ENCODE measurements around the gene CDCA4. TPM values are rescaled to one million over a fixed set of nuclear protein-coding genes. Genes with fewer than 3 reads are reported as not detected.

The CDCA4 gene
- total RNA-seq, 1 donor from 2014 or later, result 29.7 TPM

DNA sequence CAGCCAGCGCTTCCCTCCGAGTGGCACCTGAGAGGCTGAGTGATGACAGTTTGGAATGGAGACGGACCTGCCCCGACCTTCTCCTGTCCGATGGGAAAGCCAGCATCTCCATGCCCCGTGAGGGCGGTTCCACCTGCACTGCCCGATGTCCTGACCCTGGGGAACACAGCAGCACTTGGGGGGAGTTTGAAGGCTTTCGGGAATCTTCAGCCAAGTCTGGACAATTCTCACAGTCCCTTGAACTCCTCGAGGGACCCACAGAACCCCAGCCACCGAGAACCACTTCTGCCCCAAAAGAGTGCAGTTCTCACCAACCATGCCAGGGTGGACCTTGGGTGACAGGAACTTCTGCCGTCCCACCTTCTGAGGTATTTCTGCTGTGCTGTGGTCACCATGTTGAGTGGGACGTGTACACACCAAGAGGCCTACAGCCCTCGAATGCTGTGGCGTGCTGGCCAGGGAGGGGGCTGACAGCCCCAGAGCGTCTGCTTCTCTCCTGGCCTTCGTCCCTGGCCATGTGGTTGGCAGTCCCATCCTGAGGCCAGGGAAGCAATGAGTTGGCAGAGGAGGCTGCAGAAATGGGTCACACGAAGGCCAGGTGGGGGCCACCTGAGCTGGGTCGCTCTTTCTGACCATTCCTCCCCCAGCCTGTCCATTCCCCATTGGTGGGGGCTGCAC, 34.3 kb downstream of the CDCA4 start:
- H3K4me1 Mint-ChIP-seq (ENCODE audit: unreplicated experiment), result peaks cover 14% of the 10 kb centered on the region
- no peak for DNase-seq (ENCODE audit: extremely low spot score, unreplicated experiment)
- H3K27ac Mint-ChIP-seq, result peak overlapping the region; percentile 77
- H3K9me3 Mint-ChIP-seq, result no peaks in the 10 kb centered on the region
- peak overlapping the region; percentile 77 for H3K4me3 Mint-ChIP-seq
- H3K27me3 Mint-ChIP-seq, result no peaks in the 10 kb centered on the region
- TF ChIP-seq CTCF (conservative IDR thresholded peaks at IDR 0.05), result no peak
- H3K36me3 Mint-ChIP-seq, result no peaks in the 10 kb centered on the region

DNA sequence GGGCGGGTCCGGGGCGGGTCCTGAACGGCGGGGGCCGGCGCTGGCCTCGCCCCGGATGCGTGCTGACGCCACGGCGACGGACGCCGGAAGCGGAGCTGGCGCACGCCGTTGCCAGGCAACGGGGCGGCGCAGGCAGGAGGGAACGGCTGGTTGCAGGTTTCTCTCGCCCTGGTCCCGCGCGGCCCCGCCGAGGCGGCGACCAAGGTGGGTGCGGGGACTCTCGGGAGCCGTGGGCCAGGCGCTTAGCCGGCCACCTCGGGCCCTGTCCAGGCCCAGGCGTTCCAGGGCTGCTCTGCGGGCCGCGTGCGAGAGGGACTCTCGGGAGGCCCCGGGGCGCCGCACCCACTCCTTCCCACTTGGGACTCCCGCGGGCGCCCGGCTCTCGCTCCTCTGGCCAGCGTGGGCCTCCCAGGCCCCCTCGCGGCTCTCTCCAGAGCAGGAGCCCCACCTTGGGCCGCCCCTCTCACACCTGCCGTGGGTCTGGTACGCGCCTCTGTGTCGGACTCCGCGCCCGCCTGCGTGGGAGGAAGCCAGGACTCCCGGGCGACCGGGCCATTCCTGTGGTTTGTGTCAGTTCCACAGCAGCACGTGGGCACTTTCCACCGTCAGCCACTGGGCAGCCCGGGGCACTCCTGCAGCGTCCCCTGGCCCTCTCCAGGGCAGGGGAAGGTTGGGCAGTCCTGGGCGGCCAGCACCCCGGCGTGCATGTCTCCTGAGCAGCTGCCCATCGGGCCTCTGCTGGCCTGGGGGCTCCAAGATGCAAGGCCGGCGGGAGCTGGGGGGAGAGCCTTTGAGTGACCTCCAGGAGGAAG, 35.0 kb downstream of the CDCA4 start, which contains the start of gene CLBA1:
Gene CLBA1 (plus strand): TSS at position 114 of the 812 bp plus-strand sequence. CDS start 644 bp downstream, at position 758.
- Mint-ChIP-seq H3K27me3 (no peaks in the 10 kb centered on the region), H3K9me3 (no peaks in the 10 kb centered on the region), H3K4me3 (peak within 1 kb of the TSS; percentile 84), H3K4me1 (ENCODE audit: unreplicated experiment) (peaks cover 14% of the 10 kb centered on the region), H3K27ac (peak within 1 kb of the TSS; percentile 85), H3K36me3 (no peaks in the 10 kb centered on the region)
- TF ChIP-seq CTCF (conservative IDR thresholded peaks at IDR 0.05), result no peak
- peak; percentile 91 for DNase-seq (ENCODE audit: extremely low spot score, unreplicated experiment)

GRCh38 chr14:104984056-104984894, 36.6 kb downstream of the CDCA4 start:
- Mint-ChIP-seq H3K4me1 (ENCODE audit: unreplicated experiment) (peaks cover 14% of the 10 kb centered on the region), H3K9me3 (no peaks in the 10 kb centered on the region), H3K27me3 (peaks cover 9% of the 10 kb centered on the region), H3K4me3 (peak overlapping the region; percentile 84), H3K27ac (peak overlapping the region; percentile 85), H3K36me3 (no peaks in the 10 kb centered on the region)
- no peak for TF ChIP-seq CTCF (conservative IDR thresholded peaks at IDR 0.05)
- DNase-seq (ENCODE audit: extremely low spot score, unreplicated experiment), result no peak

DNA sequence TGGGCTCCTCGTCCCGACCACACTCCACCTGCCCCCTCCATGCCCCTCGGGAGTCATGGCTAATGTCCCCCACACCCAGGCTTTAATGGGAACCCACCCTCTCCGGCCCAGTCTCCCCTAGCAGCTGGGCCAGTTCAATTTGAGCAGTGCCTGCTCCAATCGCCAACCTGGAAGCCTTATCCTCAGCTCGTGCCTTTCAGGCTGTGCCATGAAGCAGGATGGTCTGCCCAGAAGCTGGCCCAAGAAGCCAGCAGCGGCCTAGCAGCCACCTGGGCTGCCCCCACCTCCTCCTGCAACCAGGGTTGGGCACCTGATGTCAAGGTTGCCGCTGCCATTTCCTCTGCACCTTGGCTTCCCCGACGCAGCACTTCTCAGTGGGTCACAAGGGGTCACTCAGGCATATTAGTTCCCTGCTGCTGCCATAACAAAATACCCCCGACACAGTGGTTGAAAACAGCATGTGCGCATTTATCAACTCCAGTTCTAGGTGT, 37.6 kb downstream of the CDCA4 start:
- Mint-ChIP-seq H3K4me1 (ENCODE audit: unreplicated experiment) (peaks cover 10% of the 10 kb centered on the region), H3K27ac (no peak overlapping the region), H3K4me3 (no peak overlapping the region), H3K9me3 (no peaks in the 10 kb centered on the region), H3K36me3 (no peaks in the 10 kb centered on the region), H3K27me3 (peaks cover 14% of the 10 kb centered on the region)
- TF ChIP-seq CTCF (conservative IDR thresholded peaks at IDR 0.05), result no peak
- DNase-seq (ENCODE audit: extremely low spot score, unreplicated experiment), result no peak

DNA sequence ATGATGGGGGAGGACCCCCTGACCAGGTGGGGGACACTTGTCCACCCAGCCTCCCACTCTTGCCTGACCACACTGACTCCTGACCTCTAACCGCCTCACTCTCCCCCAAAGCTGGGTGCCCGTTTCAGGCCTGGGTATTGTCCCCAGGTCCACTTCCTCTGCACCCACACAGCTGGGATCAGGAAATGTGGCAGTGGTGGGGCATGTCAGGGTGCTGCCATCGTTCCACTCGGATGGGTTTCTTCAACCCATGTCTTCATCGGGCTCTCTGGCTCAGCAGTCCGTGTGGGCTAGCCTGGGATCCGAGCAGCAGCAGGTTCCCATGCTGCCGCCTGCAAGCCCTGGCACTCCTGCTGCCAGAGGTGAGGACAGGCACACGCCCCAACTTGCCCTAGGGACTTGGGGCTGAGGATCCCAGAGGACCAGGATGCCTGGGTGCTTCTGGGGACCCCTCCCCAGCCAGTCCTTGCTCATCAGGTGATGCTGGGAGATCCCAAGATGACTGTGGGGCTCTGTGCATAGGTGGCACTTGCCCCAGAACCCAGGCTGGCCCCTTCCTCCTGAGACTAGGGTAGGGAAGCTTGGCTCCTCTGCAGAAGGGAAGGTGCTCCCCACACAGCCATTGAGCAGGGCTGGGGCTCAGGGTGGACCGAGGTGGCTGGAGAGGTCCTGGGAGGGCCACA, 38.2 kb downstream of the CDCA4 start:
- Mint-ChIP-seq H3K4me3 (no peak overlapping the region), H3K4me1 (ENCODE audit: unreplicated experiment) (peaks cover 10% of the 10 kb centered on the region), H3K27ac (no peak overlapping the region), H3K27me3 (peaks cover 14% of the 10 kb centered on the region), H3K9me3 (no peaks in the 10 kb centered on the region), H3K36me3 (no peaks in the 10 kb centered on the region)
- DNase-seq (ENCODE audit: extremely low spot score, unreplicated experiment), result no peak
- no peak for TF ChIP-seq CTCF (conservative IDR thresholded peaks at IDR 0.05)
